Measurements from ENCODE around the gene BRINP2. TPM values are rescaled to one million over a fixed set of nuclear protein-coding genes. Genes with fewer than 3 reads are reported as not detected.

The BRINP2 gene
- total RNA-seq, 4 donors from 2014 or later = not detected

DNA sequence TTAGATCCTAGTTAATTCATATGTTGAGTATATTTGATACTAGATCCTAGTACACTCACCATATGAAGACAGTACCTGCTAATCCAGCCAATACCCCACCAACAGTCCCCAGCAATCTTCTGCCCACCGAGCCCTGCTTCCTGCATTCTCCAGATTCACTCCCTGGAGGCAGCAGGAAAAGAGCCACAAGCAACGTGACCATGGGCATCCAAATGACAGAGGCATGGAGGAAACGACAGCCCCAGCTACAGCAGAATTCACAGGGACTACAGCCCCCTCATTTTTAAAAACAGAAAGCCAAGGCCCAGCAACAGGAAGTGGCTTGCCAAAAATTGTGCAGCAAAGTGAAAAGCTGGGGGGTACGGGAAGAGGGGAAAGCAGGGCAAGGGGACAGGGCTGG lies 35.5 kb upstream of the BRINP2 start:
- Histone ChIP-seq H3K9me3 (no peaks in the 10 kb centered on the region), H3K27me3 (no peaks in the 10 kb centered on the region), H3K36me3 (no peaks in the 10 kb centered on the region), H3K27ac (no peak overlapping the region), H3K4me1 (no peaks in the 10 kb centered on the region), H3K4me3 (no peak overlapping the region)
- intact Hi-C loops (cut with DNase I) = no loop called here
- WGBS, 2 donors = 38 to 56% methylated on average over 4 of the region's 4 CpGs
- no peak for DNase-seq
- no peak for TF ChIP-seq POLR2A (IDR thresholded peaks at IDR 0.05)
- TF ChIP-seq, protein P1, sequence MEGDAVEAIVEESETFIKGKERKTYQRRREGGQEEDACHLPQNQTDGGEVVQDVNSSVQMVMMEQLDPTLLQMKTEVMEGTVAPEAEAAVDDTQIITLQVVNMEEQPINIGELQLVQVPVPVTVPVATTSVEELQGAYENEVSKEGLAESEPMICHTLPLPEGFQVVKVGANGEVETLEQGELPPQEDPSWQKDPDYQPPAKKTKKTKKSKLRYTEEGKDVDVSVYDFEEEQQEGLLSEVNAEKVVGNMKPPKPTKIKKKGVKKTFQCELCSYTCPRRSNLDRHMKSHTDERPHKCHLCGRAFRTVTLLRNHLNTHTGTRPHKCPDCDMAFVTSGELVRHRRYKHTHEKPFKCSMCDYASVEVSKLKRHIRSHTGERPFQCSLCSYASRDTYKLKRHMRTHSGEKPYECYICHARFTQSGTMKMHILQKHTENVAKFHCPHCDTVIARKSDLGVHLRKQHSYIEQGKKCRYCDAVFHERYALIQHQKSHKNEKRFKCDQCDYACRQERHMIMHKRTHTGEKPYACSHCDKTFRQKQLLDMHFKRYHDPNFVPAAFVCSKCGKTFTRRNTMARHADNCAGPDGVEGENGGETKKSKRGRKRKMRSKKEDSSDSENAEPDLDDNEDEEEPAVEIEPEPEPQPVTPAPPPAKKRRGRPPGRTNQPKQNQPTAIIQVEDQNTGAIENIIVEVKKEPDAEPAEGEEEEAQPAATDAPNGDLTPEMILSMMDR (IDR thresholded peaks at IDR 0.05) = no peak

DNA sequence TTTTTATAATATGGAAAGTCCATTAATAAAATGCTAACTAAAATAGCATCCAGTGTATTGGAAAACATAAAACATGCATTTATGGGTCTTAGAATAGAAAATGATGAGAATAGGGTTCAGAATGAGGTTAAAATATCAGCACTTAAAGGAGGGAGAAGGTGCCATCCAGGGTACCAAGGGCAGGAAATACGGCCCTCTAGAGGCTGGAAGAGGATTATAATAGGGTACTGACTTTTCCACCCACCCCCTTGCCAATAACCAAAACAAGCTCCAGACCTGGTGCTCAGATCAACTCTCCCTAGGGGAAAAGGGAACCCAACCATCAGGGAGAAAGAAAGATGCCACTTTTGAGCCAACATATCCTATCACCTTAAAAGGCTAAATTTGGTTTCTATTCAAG lies 32.9 kb upstream of the BRINP2 start:
- DNase-seq = no peak
- H3K9me3 ChIP-seq = no peaks in the 10 kb centered on the region
- no peaks in the 10 kb centered on the region for H3K27me3 ChIP-seq
- H3K4me1 ChIP-seq = no peaks in the 10 kb centered on the region
- intact Hi-C loops (cut with DNase I) = no loop called here
- no peaks in the 10 kb centered on the region for H3K36me3 ChIP-seq
- no peak overlapping the region for H3K4me3 ChIP-seq
- no peak overlapping the region for H3K27ac ChIP-seq
- TF ChIP-seq, protein P1 (IDR thresholded peaks at IDR 0.05) = no peak
- no peak for TF ChIP-seq POLR2A (IDR thresholded peaks at IDR 0.05)
- WGBS, 2 donors = 27 to 38% methylated on average over 1 of the region's 1 CpG

- no peak overlapping the region for H3K27ac ChIP-seq
- H3K9me3 ChIP-seq = no peaks in the 10 kb centered on the region
- no peaks in the 10 kb centered on the region for H3K27me3 ChIP-seq
- 80 to 81% methylated on average over 4 of the region's 4 CpGs for WGBS, 2 donors
- no peaks in the 10 kb centered on the region for H3K36me3 ChIP-seq
- no peaks in the 10 kb centered on the region for H3K4me1 ChIP-seq
- intact Hi-C loops (cut with DNase I) = no loop called here
- no peak for DNase-seq
- no peak overlapping the region for H3K4me3 ChIP-seq
- TF ChIP-seq, protein P1 (IDR thresholded peaks at IDR 0.05) = no peak
- TF ChIP-seq POLR2A (IDR thresholded peaks at IDR 0.05) = no peak
Measured at GRCh38 chr1:177138347-177138746, 32.4 kb upstream of the BRINP2 start.

DNA sequence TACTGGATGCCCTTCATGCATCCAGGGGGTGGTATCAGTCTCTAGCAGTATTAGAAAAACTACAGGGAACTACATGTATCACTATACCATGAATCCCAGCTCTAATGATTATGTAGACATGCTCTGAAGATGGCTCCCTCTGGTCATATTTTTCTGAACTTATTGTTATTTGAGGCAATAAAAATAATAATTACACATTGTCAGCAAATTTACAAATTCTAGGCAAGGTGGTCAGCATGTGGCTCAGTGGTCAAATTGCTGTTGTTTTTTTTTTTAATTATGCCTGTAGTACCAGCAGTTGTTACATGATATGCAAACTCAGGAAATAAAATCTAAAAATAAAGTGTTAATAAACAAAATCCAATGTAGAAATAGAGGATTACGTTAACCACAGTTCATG lies 28.7 kb upstream of the BRINP2 start:
- DNase-seq = no peak
- H3K27ac ChIP-seq = no peak overlapping the region
- intact Hi-C loops (cut with DNase I) = no loop called here
- H3K4me3 ChIP-seq = no peak overlapping the region
- H3K9me3 ChIP-seq = no peaks in the 10 kb centered on the region
- H3K4me1 ChIP-seq = no peaks in the 10 kb centered on the region
- no peaks in the 10 kb centered on the region for H3K27me3 ChIP-seq
- WGBS, 2 donors = 71 to 74% methylated on average over 1 of the region's 1 CpG
- TF ChIP-seq, protein P1 (IDR thresholded peaks at IDR 0.05) = no peak
- TF ChIP-seq POLR2A (IDR thresholded peaks at IDR 0.05) = no peak
- H3K36me3 ChIP-seq = no peaks in the 10 kb centered on the region

- TF ChIP-seq POLR2A (IDR thresholded peaks at IDR 0.05) = no peak
- TF ChIP-seq, protein P1 (IDR thresholded peaks at IDR 0.05) = no peak
- no peak overlapping the region for H3K27ac ChIP-seq
- intact Hi-C loops (cut with DNase I) = no loop called here
- no peak for DNase-seq
- no peak overlapping the region for H3K4me3 ChIP-seq
- WGBS, 2 donors = 80 to 86% methylated on average over 4 of the region's 4 CpGs
- H3K4me1 ChIP-seq = no peaks in the 10 kb centered on the region
- H3K9me3 ChIP-seq = no peaks in the 10 kb centered on the region
- no peaks in the 10 kb centered on the region for H3K27me3 ChIP-seq
- H3K36me3 ChIP-seq = no peaks in the 10 kb centered on the region
Measured at GRCh38 chr1:177142791-177143271, 27.9 kb upstream of the BRINP2 start.

Measured in esophagus squamous epithelium (tissue), 5 donors.